Stimulated activated CD4-positive, alpha-beta T cell treated with anti-CD3 and anti-CD28 coated beads, Interleukin-2, amount 100 ng/mL, for 4 hours (primary cell): ENCODE results near the gene DHX34.

ENCODE experiments used
- DNase-seq: peaks from one replicate; pipeline ENCODE4 v3.0.0-alpha.2; 2020; ENCODE audit warnings: low read depth

The DHX34 gene

DNA sequence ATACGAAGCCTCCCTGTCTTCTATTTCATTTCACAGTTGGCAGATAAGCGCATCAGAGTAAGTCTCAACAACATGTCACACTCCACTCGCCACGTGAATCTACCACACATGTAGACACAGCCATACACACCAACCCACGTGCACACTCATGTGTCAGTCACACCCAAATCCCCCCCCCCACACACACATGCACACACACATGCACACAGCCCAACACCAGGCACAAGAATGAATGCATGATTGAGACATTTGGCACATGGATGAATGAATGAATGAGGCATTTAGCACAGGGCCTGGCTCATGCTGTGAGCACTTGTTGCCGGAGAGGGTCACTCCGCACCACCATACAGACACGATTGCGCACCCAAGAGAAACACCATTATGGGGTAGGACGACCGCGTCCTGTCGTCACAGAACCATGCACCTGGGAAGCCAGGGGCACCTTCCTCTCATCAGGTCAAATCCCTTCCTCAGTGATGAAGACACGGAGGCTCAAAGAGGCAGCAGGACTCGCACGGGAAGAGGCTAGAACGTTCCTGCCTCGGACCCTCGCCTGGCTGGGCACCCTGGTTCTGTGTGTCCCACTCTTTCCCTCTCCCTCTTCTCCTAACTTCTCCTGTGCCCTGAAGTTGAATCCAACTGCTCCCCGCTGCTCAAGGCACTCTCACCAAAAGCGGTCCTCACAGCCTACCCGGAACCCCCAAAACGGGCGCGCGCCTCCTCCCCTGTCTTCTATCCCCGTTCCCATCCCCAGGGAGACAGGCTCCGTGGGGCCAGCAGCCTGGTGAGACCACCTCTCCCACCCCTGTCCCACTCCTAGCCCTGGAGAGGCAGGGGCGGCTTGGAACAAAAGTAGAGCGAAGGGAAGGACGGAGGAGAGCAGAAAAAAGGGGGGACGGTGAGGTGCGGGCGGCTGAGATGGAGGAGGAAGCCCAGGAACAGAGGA is 68.9 kb downstream of the DHX34 start:
- DNase-seq: peak; percentile 14

- no peak for DNase-seq
Measured at GRCh38 chr19:47418692-47419029, 69.5 kb downstream of the DHX34 start.

- DNase-seq: no peak
Measured at GRCh38 chr19:47419030-47419783, 70.1 kb downstream of the DHX34 start, which contains the start of gene MEIS3. Gene MEIS3 (minus strand): TSS chr19:47419527. CDS start chr19:47419081, 446 bp downstream.

GRCh38 chr19:47419789-47420188 is 70.7 kb downstream of the DHX34 start:
- no peak for DNase-seq

DNA sequence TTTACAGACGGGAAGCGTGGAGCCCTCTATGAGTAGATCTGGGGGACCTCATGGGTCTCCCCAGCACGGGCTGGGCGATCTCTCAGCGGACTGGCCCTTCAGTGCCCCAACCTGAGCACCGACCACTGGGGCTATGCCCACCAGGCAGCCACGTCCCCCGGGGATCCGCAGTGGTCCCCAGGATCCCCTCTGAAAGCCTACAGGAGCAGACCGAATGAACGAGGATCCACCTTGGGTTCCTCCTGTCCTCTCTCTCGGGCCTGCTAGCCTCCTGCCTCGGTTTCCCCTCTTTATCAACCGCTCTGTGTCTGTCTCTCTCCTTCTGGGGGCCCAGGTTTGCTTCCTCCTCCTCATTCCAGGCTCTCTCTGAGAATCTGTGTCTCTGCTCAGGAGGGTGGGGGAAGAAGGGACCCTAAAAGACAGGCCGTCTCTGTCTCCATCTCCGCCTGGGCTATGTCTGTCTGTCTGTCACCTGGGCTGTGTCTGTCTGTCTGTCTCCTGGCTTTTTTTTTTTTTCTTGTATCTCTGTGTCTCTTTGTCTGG is 72.2 kb downstream of the DHX34 start:
- no peak for DNase-seq

- DNase-seq: no peak
Measured at GRCh38 chr19:47421844-47422395, 72.8 kb downstream of the DHX34 start.

DNA sequence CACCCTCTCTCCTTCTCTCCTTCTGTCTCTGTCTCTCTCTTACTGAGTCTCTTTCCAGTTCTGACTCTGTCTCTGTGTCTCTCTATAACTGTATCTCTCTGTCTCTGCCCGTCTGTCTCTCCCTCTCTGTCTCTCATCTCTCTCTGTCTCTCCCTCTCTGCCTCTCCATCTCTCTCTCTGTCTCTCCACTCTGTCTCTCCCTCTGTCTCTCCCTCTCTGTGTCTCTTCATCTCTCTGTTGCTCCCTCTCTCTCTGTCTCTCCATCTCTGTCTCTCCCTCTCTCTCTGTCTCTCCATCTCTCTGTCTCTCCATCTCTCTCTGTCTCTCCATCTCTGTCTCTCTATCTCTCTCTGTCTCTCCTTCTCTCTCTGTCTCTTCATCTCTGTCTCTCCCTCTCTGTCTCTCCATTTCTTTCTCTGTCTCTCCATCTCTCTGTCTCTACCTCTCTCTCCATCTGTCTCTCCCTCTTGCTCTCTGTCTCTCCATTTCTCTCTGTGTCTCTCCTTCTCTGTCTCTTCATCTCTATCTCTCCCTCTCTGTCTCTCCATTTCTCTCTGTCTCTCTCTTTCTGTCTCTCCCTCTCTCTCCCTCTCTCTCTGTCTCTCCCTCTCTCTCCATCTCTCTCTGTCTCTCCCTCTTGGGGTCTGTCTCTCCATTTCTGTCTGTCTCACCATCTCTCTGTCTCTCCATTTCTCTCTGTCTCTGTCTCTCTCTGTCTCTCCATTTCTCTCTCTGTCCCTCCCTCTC is 73.5 kb downstream of the DHX34 start:
- DNase-seq: no peak

DNA sequence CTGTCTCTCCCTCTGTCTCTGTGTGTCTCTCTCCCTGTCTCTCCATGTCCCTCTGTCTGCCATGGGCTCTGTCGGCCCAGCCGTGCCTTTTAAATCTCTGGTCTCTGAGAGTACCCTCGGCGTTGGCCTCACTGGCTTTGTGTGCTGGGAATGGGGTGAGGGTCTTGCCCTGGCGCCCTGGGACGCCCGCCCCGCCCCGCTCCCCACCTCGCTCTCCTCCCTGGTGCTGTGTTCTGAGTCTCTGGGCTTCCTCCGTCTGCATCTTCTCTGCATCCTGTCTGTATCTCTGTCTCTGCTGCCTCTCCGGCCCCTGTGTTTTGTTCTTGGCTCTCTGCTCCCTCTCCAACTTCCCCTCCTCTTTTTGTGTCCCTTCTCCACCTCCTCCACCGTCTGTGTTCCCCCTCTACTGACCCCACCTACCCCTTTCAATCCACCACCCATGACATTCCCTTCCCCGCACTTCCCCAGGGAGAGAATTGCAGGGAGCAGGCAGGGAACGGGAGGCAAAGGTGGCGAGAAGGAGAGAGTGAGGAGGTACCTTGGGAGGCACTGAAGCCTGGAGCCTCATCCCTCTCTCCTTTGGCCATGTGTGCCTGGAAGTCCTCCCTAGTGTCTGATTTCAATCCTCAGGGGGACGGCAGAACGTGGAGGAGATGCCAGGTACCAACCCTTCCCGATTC is 74.2 kb downstream of the DHX34 start:
- no peak for DNase-seq

DNA sequence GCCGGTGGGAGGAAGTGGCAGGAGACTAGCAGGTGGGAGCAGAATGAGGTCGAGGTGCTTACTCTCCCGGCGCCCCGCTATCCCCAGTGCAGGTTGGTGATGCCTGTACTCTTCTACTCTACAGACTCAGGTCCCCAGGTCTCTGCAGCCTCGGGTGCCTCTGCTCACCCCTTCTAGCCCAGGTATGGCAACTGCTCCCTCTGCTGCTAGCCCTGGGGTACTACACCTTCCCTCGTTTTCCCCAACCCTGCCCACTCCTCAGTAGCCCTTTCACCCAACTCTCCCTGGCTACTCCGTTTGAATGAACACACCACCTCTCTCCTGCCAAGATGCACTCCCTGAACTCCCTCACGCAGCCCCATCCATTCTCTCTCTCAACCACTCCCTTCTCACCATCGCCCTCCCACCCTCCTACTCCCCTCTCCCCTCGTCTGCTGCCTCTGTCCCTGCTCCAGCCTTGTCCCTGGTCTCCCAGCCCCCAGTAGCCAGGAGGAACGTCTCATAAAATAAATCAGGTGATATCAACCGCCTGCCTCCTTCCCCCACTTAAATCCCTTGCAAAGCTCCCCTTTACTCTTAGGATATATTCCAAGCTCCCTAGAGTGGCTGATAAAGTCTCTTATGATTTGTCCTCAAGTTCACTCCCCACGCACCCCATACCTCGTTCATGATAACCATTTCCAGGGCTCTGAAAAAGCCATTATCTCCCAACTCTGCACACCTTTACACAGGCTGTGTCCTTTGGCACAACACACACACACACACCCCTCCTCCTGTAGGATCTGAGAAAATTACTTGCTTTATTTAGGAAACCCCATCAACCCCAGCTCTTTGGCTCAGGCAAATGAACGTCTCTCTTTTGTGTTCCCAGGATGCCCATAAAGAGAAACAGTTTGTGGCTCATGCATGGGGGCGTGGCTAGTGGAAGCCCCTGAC is 78.4 kb downstream of the DHX34 start:
- DNase-seq: peak; percentile 62

DNA sequence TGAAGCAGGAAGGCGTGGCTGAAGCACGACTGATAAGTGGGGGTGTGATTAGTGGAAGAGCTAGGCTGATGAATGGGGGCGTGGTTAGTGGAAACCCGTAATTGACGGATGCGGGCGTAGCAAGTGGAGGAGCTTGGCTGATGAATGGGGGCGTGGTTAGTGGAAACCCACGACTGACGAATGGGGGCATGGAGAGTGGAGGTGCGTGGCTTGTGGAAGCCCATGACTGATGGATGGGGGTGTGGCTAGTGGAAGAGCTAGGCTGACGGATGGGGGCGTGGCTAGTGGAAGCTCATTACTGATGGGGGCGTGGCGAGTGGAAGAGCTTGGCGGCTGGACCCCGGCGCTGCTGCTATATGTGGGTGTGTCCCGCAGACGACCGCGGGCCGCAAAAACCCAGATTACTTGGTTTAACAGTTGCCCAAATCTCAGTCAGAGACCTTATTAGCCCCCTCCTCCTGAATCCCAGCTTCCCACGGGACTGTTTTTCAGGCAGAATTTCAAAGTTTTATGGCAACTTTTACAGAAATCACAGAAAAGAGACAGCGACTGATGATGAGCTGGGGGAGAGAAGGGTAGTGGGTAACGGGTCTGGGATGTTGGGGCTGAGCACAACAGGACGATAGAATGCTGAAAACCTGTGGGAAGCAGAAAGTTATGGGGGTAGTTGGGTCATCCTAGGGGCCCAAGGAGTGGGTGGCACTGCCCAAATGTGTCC is 79.2 kb downstream of the DHX34 start:
- DNase-seq: peak; percentile 87

DNA sequence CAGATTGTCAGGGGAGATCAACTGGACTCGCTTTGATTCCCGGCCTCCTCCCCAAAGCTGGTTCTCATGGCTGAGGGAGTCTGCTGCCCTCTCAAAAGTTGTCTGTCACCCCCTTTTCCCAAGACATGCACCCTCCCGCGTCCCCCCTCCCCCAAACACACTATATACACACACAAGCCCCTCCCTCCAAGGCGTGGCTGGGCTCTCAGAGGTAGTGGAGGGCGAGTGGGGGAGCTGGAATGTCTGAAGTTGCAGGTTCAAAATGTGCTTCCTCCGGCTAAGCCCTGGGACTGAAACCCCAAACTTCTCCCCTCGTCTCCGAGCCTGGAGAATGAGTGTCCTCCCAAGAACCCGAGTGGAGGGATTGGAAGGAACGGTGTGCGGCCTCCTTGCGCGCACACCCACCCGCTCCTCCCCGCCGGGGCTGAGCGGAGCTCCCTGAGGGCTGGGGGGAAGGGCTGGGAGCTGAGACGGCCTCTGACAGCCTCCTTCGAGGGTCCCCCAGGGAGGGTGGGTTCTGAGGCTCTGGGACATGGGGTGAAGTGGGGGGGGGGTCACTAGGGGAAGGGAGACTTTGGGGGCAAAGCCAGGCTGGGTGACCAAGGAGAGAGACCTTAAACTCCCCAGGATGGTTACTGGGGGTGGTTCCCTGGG is 80.2 kb downstream of the DHX34 start:
- DNase-seq: no peak

DNA sequence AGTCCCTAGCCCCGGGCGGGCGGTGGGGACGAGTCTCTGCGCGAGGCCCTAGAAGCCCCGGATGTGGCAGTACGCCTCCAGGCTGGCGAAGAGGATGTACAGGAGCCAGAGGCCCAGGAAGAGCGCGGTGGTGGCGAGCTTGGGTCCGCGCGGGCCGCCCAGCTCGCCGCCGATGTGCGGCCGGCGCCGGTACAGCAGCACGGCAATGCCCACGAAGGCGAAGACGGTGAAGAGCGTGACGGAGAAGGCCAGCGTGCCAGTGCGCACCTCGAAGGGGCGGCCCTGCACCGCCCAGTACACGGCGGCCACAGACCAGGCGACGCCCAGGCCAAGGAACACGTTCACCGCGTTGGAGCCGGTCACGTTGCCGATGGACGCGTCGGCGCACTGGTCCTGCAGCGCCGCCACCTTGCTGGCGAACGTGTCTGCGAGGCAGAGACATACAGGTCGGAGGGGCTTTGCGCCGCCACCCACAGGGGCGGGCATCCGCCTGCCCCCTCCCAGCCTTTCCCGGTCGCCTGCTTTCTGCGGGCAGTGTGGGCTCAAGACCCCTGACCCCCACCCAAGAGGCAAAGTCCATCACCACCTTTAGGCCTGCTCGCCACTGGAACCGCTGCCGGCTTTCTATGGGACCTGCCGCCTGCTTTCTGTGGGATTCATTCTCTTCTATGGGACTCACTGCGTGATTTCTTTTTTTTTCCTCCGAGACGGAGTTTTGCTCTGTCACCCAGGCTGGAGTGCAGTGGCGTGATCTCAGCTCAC is 81.1 kb downstream of the DHX34 start:
- no peak for DNase-seq

DNA sequence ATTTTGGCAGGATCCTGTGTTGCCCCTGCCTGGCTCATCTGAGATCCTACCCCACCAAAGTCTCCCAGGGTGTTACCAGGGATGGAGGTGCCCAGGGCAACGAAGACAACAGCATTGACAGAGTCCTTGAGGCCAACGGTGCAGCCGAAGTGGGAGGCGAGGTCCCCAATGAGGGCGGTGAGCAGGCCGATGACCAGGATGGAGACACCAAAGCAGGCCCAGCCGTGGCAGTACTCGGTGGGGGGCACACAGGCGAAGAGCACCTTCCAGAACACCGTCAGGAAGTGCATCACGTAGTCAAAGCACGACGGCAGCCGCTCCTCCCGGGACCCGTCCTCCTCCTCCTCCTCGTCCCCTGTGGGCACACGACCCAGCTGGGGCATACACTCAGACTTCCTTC is 83.0 kb downstream of the DHX34 start:
- no peak for DNase-seq
